Measurements from ENCODE around the gene VARS2.
"Not testable (repeated sequence)": the region's sequence is repeated elsewhere in the genome, so short reads cannot be mapped to it uniquely, and the experiment has no call there.

The VARS2 gene

DNA sequence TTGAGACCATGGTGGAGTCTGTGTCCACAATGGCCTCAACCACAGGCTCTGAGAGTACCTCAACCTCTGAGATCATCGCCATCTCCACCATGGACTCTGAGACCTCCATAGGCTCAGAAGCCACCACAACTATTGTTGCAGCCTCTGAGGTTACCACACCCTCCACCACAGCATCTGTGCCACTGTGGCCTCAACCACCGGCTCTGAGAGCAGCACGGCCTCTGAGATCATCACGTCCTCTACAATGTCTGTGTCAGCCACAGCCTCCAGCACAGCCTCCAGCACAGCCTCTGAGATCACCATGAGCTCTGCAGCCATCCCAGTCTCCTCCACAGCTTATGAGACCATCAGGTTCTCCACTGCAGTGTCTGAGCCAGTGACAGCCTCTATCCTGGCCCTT, 50.0 kb downstream of the VARS2 start:
- no peak for DNase-seq (ENCODE audit: low read depth)
- no peak overlapping the region for H3K4me3 ChIP-seq (ENCODE audit: low read length)
- TF ChIP-seq CTCF (conservative IDR thresholded peaks at IDR 0.05; ENCODE audit: low read depth, low read length), result no peak

GRCh38 chr6:30965140-30965601, 51.1 kb downstream of the VARS2 start:
- H3K4me3 ChIP-seq (ENCODE audit: low read length), result no peak overlapping the region
- no peak for TF ChIP-seq CTCF (conservative IDR thresholded peaks at IDR 0.05; ENCODE audit: low read depth, low read length)
- DNase-seq (ENCODE audit: low read depth), result no peak

- no peak overlapping the region for H3K4me3 ChIP-seq (ENCODE audit: low read length)
- TF ChIP-seq CTCF (conservative IDR thresholded peaks at IDR 0.05; ENCODE audit: low read depth, low read length), result no peak
- DNase-seq (ENCODE audit: low read depth), result no peak
Observed at GRCh38 chr6:30966154-30966553, 52.1 kb downstream of the VARS2 start.

DNA sequence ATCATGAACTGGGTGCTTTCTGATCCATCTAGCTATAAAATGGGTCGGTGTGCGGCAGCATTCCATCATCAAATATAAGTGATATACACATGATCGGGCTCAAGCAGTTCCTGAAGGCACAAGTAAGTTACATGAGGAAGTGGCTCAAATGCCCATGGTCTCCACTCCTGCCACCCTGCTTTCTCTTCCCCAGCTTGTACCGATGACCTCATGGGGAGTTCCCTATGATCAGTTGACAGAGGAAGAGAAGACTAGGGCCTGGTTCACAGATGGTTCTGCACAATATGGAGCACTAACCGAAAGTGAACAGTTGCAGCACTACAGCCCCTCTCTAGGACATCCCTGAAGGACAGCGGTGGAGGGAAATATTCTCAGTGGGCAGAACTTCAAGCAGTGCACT, 55.1 kb downstream of the VARS2 start:
- not testable (repeated sequence) for DNase-seq (ENCODE audit: low read depth); H3K4me3 ChIP-seq (ENCODE audit: low read length)

DNA sequence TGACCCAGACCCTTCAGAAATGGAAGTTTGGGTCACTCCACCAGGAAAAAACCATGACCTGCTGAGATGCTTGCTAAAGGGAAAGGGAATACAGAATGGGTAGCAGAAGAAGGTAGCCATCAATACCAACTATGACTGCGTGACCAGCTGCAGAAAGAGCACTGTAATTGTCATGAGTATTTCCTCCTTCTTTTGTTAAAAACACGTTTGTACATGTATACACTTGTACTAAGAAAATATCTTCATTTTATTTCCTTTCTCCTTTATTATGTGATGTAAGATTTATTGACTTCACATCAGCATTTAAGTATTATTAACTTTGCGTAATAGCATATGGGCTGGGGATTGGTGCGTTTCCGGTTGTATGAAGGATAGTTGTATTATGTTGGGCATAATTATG, 56.9 kb downstream of the VARS2 start:
- no peak overlapping the region for H3K4me3 ChIP-seq (ENCODE audit: low read length)
- no peak for TF ChIP-seq CTCF (conservative IDR thresholded peaks at IDR 0.05; ENCODE audit: low read depth, low read length)
- no peak for DNase-seq (ENCODE audit: low read depth)

DNA sequence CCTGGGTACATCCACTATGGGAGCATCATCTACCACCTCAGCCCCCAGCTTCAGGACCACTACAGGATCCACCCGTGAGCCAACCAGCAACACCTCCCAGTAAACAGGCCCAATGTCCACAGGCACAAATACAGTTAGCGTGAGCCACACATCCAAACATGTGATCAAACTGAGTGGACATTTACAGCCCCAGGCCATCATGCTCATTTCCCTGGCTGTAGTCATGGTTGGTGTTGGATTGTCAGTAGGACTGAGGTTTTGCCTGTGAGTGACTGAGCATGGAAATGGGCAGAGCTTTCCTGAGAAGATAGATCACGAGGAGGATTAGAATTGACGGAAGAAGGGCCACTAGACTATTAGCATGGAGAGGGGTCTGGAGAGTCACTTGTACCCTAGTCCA, 58.8 kb downstream of the VARS2 start:
- no peak for TF ChIP-seq CTCF (conservative IDR thresholded peaks at IDR 0.05; ENCODE audit: low read depth, low read length)
- no peak overlapping the region for H3K4me3 ChIP-seq (ENCODE audit: low read length)
- no peak for DNase-seq (ENCODE audit: low read depth)

DNA sequence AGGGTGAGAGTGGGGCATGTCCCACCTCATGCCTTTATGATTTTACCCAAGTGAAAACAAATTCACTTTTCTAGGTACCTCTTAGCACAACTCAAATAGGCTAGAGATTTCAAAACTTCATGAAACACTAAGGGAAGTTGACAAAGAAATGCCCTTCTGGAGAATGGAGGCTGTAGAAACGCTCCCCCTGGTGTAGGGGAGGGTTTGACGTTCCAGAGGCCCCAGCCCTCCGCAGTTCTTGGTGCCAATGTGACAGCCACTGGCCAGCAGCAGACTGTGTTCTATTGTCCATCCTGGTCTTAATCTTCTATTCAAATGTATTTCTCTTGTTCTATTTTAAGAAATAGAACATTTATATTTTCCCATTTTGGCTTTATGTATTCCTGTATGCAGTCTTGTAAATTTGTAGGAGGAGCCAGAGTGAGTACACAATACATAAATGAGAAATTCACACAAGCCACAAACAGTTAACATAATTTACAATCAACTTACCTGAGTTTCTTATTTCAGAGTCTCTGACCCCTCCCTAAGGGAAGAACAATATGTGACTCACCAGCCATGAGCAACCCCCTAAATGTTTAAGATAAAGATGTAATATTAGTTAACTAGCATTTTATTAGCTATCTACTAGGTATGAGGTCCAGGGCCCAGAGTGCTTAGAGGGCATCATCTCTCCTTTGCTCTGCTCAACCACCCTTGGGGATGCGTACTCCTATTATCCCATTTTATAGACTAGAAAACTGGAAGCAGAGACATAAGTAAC, 60.6 kb downstream of the VARS2 start:
- H3K4me3 ChIP-seq (ENCODE audit: low read length), result no peak overlapping the region
- no peak for TF ChIP-seq CTCF (conservative IDR thresholded peaks at IDR 0.05; ENCODE audit: low read depth, low read length)
- DNase-seq (ENCODE audit: low read depth), result no peak
